ENCODE measurements around the gene STK39.

The STK39 gene

GRCh38 chr2:167944825-167945659, 302.4 kb downstream of the STK39 start:
- DNase-seq: no peak

GRCh38 chr2:167943897-167944296, 303.5 kb downstream of the STK39 start:
- no peak for DNase-seq

GRCh38 chr2:167943368-167943767, 304.0 kb downstream of the STK39 start:
- DNase-seq: no peak

- DNase-seq: no peak
These were observed 304.9 kb downstream of the STK39 start for GRCh38 chr2:167942366-167943081.

GRCh38 chr2:167941604-167942003, 305.8 kb downstream of the STK39 start:
- no peak for DNase-seq

GRCh38 chr2:167940734-167941507, 306.5 kb downstream of the STK39 start:
- no peak for DNase-seq

GRCh38 chr2:167940346-167940725, 307.1 kb downstream of the STK39 start:
- no peak for DNase-seq

- DNase-seq: no peak
These were observed 307.7 kb downstream of the STK39 start for GRCh38 chr2:167939514-167940345.

- DNase-seq: no peak
These were observed 310.0 kb downstream of the STK39 start for GRCh38 chr2:167937403-167937802.

GRCh38 chr2:167935803-167936110, 311.6 kb downstream of the STK39 start:
- DNase-seq: no peak

- DNase-seq: no peak
These were observed 314.1 kb downstream of the STK39 start for GRCh38 chr2:167933097-167933814.

- no peak for DNase-seq
These were observed 315.2 kb downstream of the STK39 start for GRCh38 chr2:167932123-167932693.

- DNase-seq: no peak
These were observed 317.9 kb downstream of the STK39 start for GRCh38 chr2:167929484-167929883.

- DNase-seq: no peak
These were observed 319.0 kb downstream of the STK39 start for GRCh38 chr2:167928434-167928833.

GRCh38 chr2:167925758-167926157, 321.6 kb downstream of the STK39 start:
- no peak for DNase-seq

GRCh38 chr2:167924556-167924955, 322.8 kb downstream of the STK39 start:
- DNase-seq: no peak

- no peak for DNase-seq
These were observed 330.6 kb downstream of the STK39 start for GRCh38 chr2:167916756-167917155.

GRCh38 chr2:167914969-167915368, 332.4 kb downstream of the STK39 start:
- DNase-seq: no peak

GRCh38 chr2:167908786-167909185, 338.6 kb downstream of the STK39 start:
- no peak for DNase-seq

GRCh38 chr2:167905668-167906067, 341.7 kb downstream of the STK39 start:
- DNase-seq: no peak
